IMR-90 (cell line): ENCODE results near the gene FOXP4.

Source experiments
- BHLHE40 ChIP-seq: fragments of 150-350 bp; IDR thresholded peaks from 2 replicates; pipeline ENCODE4 v1.6.1; 2016; ENCODE audit warnings: mild to moderate bottlenecking, low read depth, low read length
- CEBPB ChIP-seq: IDR thresholded peaks from 2 replicates; pipeline ENCODE4 v1.6.1; 2012; ENCODE audit warnings: low read depth, low read length, improper control_type of control experiment
- CHD1 ChIP-seq: IDR thresholded peaks from 2 replicates; pipeline ENCODE4 v1.6.1; 2012; ENCODE audit warnings: low read depth, low read length, improper control_type of control experiment
- CTCF ChIP-seq: conservative IDR thresholded peaks from 2 replicates; pipeline ENCODE4 v1.5.1; 2012; ENCODE audit warnings: mild to moderate bottlenecking, low read depth, low read length, improper control_type of control experiment
- MXI1 ChIP-seq: IDR thresholded peaks from 2 replicates; pipeline ENCODE4 v1.6.1; 2012; ENCODE audit warnings: low read depth, mild to moderate bottlenecking, low read length, moderate library complexity, borderline replicate concordance
- POLR2A ChIP-seq: IDR thresholded peaks from 2 replicates; pipeline ENCODE4 v1.6.1; 2012; ENCODE audit warnings: mild to moderate bottlenecking, low read depth, low read length
- RAD21 ChIP-seq: IDR thresholded peaks from 2 replicates; pipeline ENCODE4 v1.6.1; 2012; ENCODE audit warnings: low read length, improper control_type of control experiment
- USF2 ChIP-seq: fragments of 150-350 bp; IDR thresholded peaks from 2 replicates; pipeline ENCODE4 v1.6.1; 2017; ENCODE audit warnings: mild to moderate bottlenecking, antibody characterized with exemption, low read length, low read depth

GRCh38 chr6:41511443-41512060 lies 34.6 kb upstream of the FOXP4 start:
- no peak for TF ChIP-seq CTCF
- TF ChIP-seq RAD21: no peak
- TF ChIP-seq POLR2A: no peak
- no peak for TF ChIP-seq MXI1
- TF ChIP-seq CEBPB: no peak
- TF ChIP-seq CHD1: no peak
- no peak for TF ChIP-seq USF2
- TF ChIP-seq BHLHE40: no peak
